ENCODE data around the gene MLXIP. TPM values are rescaled to one million over a fixed set of nuclear protein-coding genes. Genes with fewer than 3 reads are reported as not detected.

MLXIP gene
- total and polyA plus RNA-seq, 12 donors: 13.7 to 98.1 (median 40.1) TPM

DNA sequence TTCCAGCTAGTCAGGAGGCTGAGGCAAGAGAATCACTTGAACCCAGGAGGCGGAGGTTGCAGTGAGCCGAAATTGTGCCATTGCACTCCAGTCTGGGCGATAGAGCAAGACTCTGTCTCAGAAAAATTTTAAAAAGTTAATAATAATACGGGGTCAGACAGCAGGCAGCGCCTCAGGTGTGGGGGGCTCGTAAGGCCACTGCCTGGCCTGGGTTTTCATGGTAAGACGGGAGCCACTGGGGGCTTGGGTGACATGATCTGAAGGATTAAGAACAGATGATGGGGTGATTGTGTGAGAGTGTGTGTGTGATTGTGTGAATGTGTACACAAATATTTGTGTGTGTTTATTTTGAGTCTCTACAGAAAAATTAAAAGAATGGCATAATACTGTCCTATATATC lies 33.3 kb upstream of the MLXIP start:
- 97 to 100% (median 98%) methylated on average over 7 of the region's 7 CpGs for WGBS, 4 donors

GRCh38 chr12:122046145-122046544 lies 32.4 kb upstream of the MLXIP start:
- Histone ChIP-seq H3K4me1 (replicated peaks in 1 of 2) (peaks cover 2 to 6% of the 10 kb centered on the region in 2 donors), H3K4me3 (no peak overlapping the region), H3K36me3 (replicated peaks in 1 of 2) (peaks cover 0 to 7% of the 10 kb centered on the region in 2 donors), H3K27me3 (no peaks in the 10 kb centered on the region), H3K27ac (no peak overlapping the region), H3K9me3 (replicated peaks in 1 of 3) (no peaks in the 10 kb centered on the region)
- intact Hi-C loops (cut with DNase I): no loop called here
- TF ChIP-seq CTCF (IDR thresholded peaks at IDR 0.05) (no peak), POLR2A (IDR thresholded peaks at IDR 0.05) (no peak)
- DNase-seq: no peak
- 92 to 98% (median 95%) methylated on average over 6 to 7 of the region's 7 CpGs for WGBS, 4 donors

More for the DNA sequence above, 33.3 kb upstream of the MLXIP start:
- no peak for DNase-seq
- H3K27me3 ChIP-seq: no peaks in the 10 kb centered on the region
- H3K9me3 ChIP-seq (replicated peaks in 1 of 3): no peaks in the 10 kb centered on the region
- no peak overlapping the region for H3K27ac ChIP-seq
- intact Hi-C loops (cut with DNase I): no loop called here
- H3K36me3 ChIP-seq (replicated peaks in 1 of 2): peaks cover 0 to 7% of the 10 kb centered on the region in 2 donors
- H3K4me3 ChIP-seq: no peak overlapping the region
- no peaks in the 10 kb centered on the region for H3K4me1 ChIP-seq (replicated peaks in 1 of 2)
- TF ChIP-seq CTCF (IDR thresholded peaks at IDR 0.05) (no peak), POLR2A (IDR thresholded peaks at IDR 0.05) (no peak)

DNA sequence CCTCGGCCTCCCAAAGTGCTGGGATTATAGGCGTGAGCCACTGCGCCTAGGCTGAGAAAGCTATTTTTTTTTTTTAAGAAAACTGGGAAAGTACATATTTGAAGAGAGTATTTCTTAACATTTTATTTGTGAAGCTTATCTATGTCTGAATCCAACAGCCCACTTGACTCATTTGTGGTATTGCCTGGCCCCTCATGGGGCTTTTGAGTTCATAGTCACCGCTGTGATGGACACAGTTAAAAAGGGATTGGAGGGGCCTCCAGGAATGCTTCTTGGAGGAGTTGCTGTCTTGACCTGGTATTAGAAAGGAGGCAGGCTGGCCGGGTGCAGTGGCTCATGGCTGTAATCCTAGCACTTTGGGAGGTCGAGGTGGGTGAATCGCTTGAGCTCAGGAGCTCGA lies 30.4 kb upstream of the MLXIP start:
- Histone ChIP-seq H3K27me3 (no peaks in the 10 kb centered on the region), H3K4me3 (no peak overlapping the region), H3K36me3 (replicated peaks in 1 of 2) (peaks cover 0 to 7% of the 10 kb centered on the region in 2 donors), H3K4me1 (replicated peaks in 1 of 2) (peaks cover 9 to 14% of the 10 kb centered on the region in 2 donors), H3K27ac (no peak overlapping the region), H3K9me3 (replicated peaks in 1 of 3) (no peaks in the 10 kb centered on the region)
- intact Hi-C loops (cut with DNase I): no loop called here
- TF ChIP-seq CTCF (IDR thresholded peaks at IDR 0.05) (no peak), POLR2A (IDR thresholded peaks at IDR 0.05) (no peak)
- 91 to 96% (median 94%) methylated on average over 8 of the region's 8 CpGs for WGBS, 4 donors
- no peak for DNase-seq

DNA sequence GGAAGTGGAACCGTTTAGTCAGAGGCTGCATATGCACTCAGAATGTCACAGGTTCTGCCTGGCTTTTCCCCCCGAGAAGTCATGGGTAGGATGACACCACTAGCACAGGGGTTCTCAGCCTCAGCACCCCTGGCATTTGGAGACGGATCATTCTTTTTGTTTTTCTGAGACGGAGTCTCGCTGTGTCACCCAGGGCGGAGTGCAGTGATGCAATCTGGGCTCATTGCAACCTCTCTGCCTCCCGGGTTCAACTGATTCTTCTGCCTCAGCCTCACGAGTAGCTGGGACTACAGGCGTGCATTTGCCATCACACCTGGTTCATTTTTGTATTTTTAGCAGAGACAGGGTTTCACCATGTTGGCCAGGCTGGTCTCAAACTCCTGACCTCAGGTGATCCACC lies 28.7 kb upstream of the MLXIP start:
- intact Hi-C loops (cut with DNase I): loop anchor here in 1 of 2 donors (10.0 kb wide), 1 partner anchor 135 kb away; the partner anchor contains the start of gene LRRC43
- no peak for DNase-seq
- H3K36me3 ChIP-seq (replicated peaks in 1 of 2): no peaks in the 10 kb centered on the region
- no peaks in the 10 kb centered on the region for H3K27me3 ChIP-seq
- H3K9me3 ChIP-seq (replicated peaks in 1 of 3): no peaks in the 10 kb centered on the region
- WGBS, 4 donors: 88 to 97% (median 92%) methylated on average over 9 of the region's 9 CpGs
- H3K27ac ChIP-seq: no peak overlapping the region
- H3K4me1 ChIP-seq (replicated peaks in 1 of 2): peaks cover 9 to 14% of the 10 kb centered on the region in 2 donors
- no peak for TF ChIP-seq POLR2A (IDR thresholded peaks at IDR 0.05)
- no peak for TF ChIP-seq CTCF (IDR thresholded peaks at IDR 0.05)
- H3K4me3 ChIP-seq: no peak overlapping the region
